GM12801 (cell line): Measurements from ENCODE around the gene TCN2.

ENCODE experiments used
- CTCF ChIP-seq: IDR thresholded peaks from one replicate; pipeline ENCODE4 v1.5.1; 2011; ENCODE audit warnings: control low read depth; ENCODE audit not compliant: insufficient read length; ENCODE audit errors: extremely low read depth

The TCN2 gene

GRCh38 chr22:30664798-30665197, 57.8 kb downstream of the TCN2 start:
- no peak for TF ChIP-seq CTCF

- TF ChIP-seq CTCF: no peak
These were observed 58.3 kb downstream of the TCN2 start for GRCh38 chr22:30665266-30665665.

- TF ChIP-seq CTCF: no peak
These were observed 58.8 kb downstream of the TCN2 start for GRCh38 chr22:30665786-30666185.

GRCh38 chr22:30667107-30667493, 60.1 kb downstream of the TCN2 start:
- no peak for TF ChIP-seq CTCF

- TF ChIP-seq CTCF: no peak
These were observed 60.8 kb downstream of the TCN2 start, which contains the start of gene DUSP18 for GRCh38 chr22:30667494-30668385. TSS of gene DUSP18 (minus strand) at chr22:30667875. CDS start at chr22:30664003, 3,872 bp downstream.

GRCh38 chr22:30668386-30668710, 61.4 kb downstream of the TCN2 start:
- TF ChIP-seq CTCF: no peak

GRCh38 chr22:30671071-30671470, 64.1 kb downstream of the TCN2 start:
- no peak for TF ChIP-seq CTCF

GRCh38 chr22:30673136-30673535, 66.2 kb downstream of the TCN2 start:
- no peak for TF ChIP-seq CTCF
